ENCODE results near the gene OXSR1.

GRCh38 chr3:38141173-38141951 lies 24.0 kb upstream of the OXSR1 start:
- no peak for TF ChIP-seq POLR2A (IDR thresholded peaks at IDR 0.05)
- no peak for TF ChIP-seq CTCF (IDR thresholded peaks at IDR 0.05)
